ENCODE measurements around the gene TTC6. TPM values are rescaled to one million over a fixed set of nuclear protein-coding genes. Genes with fewer than 3 reads are reported as not detected.

Gene TTC6
- total RNA-seq, 1 donor from 2014 or later, result not detected

- Mint-ChIP-seq H3K9me3 (ENCODE audit: low read depth) (peaks cover 3% of the 10 kb centered on the region), H3K27ac (ENCODE audit: unreplicated experiment) (peak overlapping the region; percentile 68), H3K4me1 (ENCODE audit: low read depth) (peaks cover 6% of the 10 kb centered on the region), H3K27me3 (ENCODE audit: low read depth) (peaks cover 35% of the 10 kb centered on the region), H3K4me3 (ENCODE audit: unreplicated experiment) (peak overlapping the region; percentile 70), H3K36me3 (ENCODE audit: low read depth) (peaks cover 2% of the 10 kb centered on the region)
- DNase-seq (ENCODE audit: low spot score), result no peak
- TF ChIP-seq CTCF (IDR thresholded peaks at IDR 0.05), result peak; percentile 13
Observed at GRCh38 chr14:37622231-37622923, 26.9 kb downstream of the TTC6 start.

- Mint-ChIP-seq H3K36me3 (ENCODE audit: low read depth) (no peaks in the 10 kb centered on the region), H3K4me3 (ENCODE audit: unreplicated experiment) (no peak overlapping the region), H3K4me1 (ENCODE audit: low read depth) (peaks cover 6% of the 10 kb centered on the region), H3K27me3 (ENCODE audit: low read depth) (peaks cover 39% of the 10 kb centered on the region), H3K27ac (ENCODE audit: unreplicated experiment) (no peak overlapping the region), H3K9me3 (ENCODE audit: low read depth) (peaks cover 5% of the 10 kb centered on the region)
- no peak for TF ChIP-seq CTCF (IDR thresholded peaks at IDR 0.05)
- no peak for DNase-seq (ENCODE audit: low spot score)
Observed at GRCh38 chr14:37623426-37623951, 28.1 kb downstream of the TTC6 start.

- no peaks in the 10 kb centered on the region for H3K36me3 Mint-ChIP-seq (ENCODE audit: low read depth)
- H3K27ac Mint-ChIP-seq (ENCODE audit: unreplicated experiment), result no peak overlapping the region
- peaks cover 4% of the 10 kb centered on the region for H3K9me3 Mint-ChIP-seq (ENCODE audit: low read depth)
- no peak overlapping the region for H3K4me3 Mint-ChIP-seq (ENCODE audit: unreplicated experiment)
- DNase-seq (ENCODE audit: low spot score), result no peak
- no peak for TF ChIP-seq CTCF (IDR thresholded peaks at IDR 0.05)
- peaks cover 6% of the 10 kb centered on the region for H3K4me1 Mint-ChIP-seq (ENCODE audit: low read depth)
- peaks cover 39% of the 10 kb centered on the region for H3K27me3 Mint-ChIP-seq (ENCODE audit: low read depth)
Observed at GRCh38 chr14:37623971-37624370, 28.5 kb downstream of the TTC6 start.

- DNase-seq (ENCODE audit: low spot score), result no peak
- H3K9me3 Mint-ChIP-seq (ENCODE audit: low read depth), result peaks cover 11% of the 10 kb centered on the region
- no peak overlapping the region for H3K4me3 Mint-ChIP-seq (ENCODE audit: unreplicated experiment)
- H3K27me3 Mint-ChIP-seq (ENCODE audit: low read depth), result peaks cover 36% of the 10 kb centered on the region
- TF ChIP-seq CTCF (IDR thresholded peaks at IDR 0.05), result no peak
- peaks cover 6% of the 10 kb centered on the region for H3K4me1 Mint-ChIP-seq (ENCODE audit: low read depth)
- peaks cover 2% of the 10 kb centered on the region for H3K36me3 Mint-ChIP-seq (ENCODE audit: low read depth)
- no peak overlapping the region for H3K27ac Mint-ChIP-seq (ENCODE audit: unreplicated experiment)
Observed at GRCh38 chr14:37625597-37626595, 30.5 kb downstream of the TTC6 start.

- Mint-ChIP-seq H3K9me3 (ENCODE audit: low read depth) (no peaks in the 10 kb centered on the region), H3K36me3 (ENCODE audit: low read depth) (no peaks in the 10 kb centered on the region), H3K4me1 (ENCODE audit: low read depth) (no peaks in the 10 kb centered on the region), H3K27ac (ENCODE audit: unreplicated experiment) (no peak overlapping the region), H3K27me3 (ENCODE audit: low read depth) (peaks cover 26% of the 10 kb centered on the region), H3K4me3 (ENCODE audit: unreplicated experiment) (no peak overlapping the region)
- DNase-seq (ENCODE audit: low spot score), result no peak
- TF ChIP-seq CTCF (IDR thresholded peaks at IDR 0.05), result no peak
Observed at GRCh38 chr14:37637341-37637740, 41.9 kb downstream of the TTC6 start.

Data from chondrocyte (in vitro differentiated cells).